ENCODE results near the gene RIPOR2. TPM values are rescaled to one million over a fixed set of nuclear protein-coding genes. Genes with fewer than 3 reads are reported as not detected.
"Not testable (repeated sequence)": the region's sequence is repeated elsewhere in the genome, so short reads cannot be mapped to it uniquely, and the experiment has no call there.

Gene RIPOR2
- total RNA-seq, 1 donor from 2014 or later, result 19.4 TPM

- H3K4me3 ChIP-seq, result no peak overlapping the region
- intact Hi-C loops (cut with DNase I), result no loop called here
- DNase-seq (ENCODE audit: extremely low spot score in 2 of 2), result no peak
- peaks cover 12% of the 10 kb centered on the region for H3K4me1 ChIP-seq
- H3K9me3 ChIP-seq, result no peaks in the 10 kb centered on the region
- H3K36me3 ChIP-seq, result no peaks in the 10 kb centered on the region
- no peaks in the 10 kb centered on the region for H3K27me3 ChIP-seq
- TF ChIP-seq POLR2AphosphoS5 (IDR thresholded peaks at IDR 0.05; ENCODE audit: insufficient read depth in 1 of 2, low read depth in 1 of 2) (no peak), POLR2A (IDR thresholded peaks at IDR 0.05) (no peak), CTCF (IDR thresholded peaks at IDR 0.05) (no peak)
- H3K27ac ChIP-seq, result no peak overlapping the region
Measured at GRCh38 chr6:24957199-24957598, 21.4 kb upstream of the RIPOR2 start.

GRCh38 chr6:24953726-24954125, 18.0 kb upstream of the RIPOR2 start:
- Histone ChIP-seq H3K27ac (no peak overlapping the region), H3K36me3 (no peaks in the 10 kb centered on the region), H3K4me3 (no peak overlapping the region), H3K9me3 (no peaks in the 10 kb centered on the region), H3K4me1 (no peaks in the 10 kb centered on the region), H3K27me3 (no peaks in the 10 kb centered on the region)
- intact Hi-C loops (cut with DNase I), result no loop called here
- no peak for DNase-seq (ENCODE audit: extremely low spot score in 2 of 2)
- TF ChIP-seq CTCF (IDR thresholded peaks at IDR 0.05), result no peak
- no peak for TF ChIP-seq POLR2A (IDR thresholded peaks at IDR 0.05)
- TF ChIP-seq POLR2AphosphoS5 (IDR thresholded peaks at IDR 0.05; ENCODE audit: insufficient read depth in 1 of 2, low read depth in 1 of 2), result no peak

- H3K4me3 ChIP-seq, result no peak overlapping the region
- H3K9me3 ChIP-seq, result no peaks in the 10 kb centered on the region
- TF ChIP-seq POLR2AphosphoS5 (IDR thresholded peaks at IDR 0.05; ENCODE audit: insufficient read depth in 1 of 2, low read depth in 1 of 2), result no peak
- no peak for TF ChIP-seq POLR2A (IDR thresholded peaks at IDR 0.05)
- TF ChIP-seq CTCF (IDR thresholded peaks at IDR 0.05), result no peak
- no peak for DNase-seq (ENCODE audit: extremely low spot score in 2 of 2)
- H3K27me3 ChIP-seq, result no peaks in the 10 kb centered on the region
- H3K4me1 ChIP-seq, result no peaks in the 10 kb centered on the region
- no peaks in the 10 kb centered on the region for H3K36me3 ChIP-seq
- H3K27ac ChIP-seq, result no peak overlapping the region
- intact Hi-C loops (cut with DNase I), result no loop called here
Measured at GRCh38 chr6:24951811-24952299, 16.1 kb upstream of the RIPOR2 start.

GRCh38 chr6:24950218-24950941, 14.6 kb upstream of the RIPOR2 start:
- Histone ChIP-seq H3K4me1 (no peaks in the 10 kb centered on the region), H3K4me3 (no peak overlapping the region), H3K36me3 (no peaks in the 10 kb centered on the region), H3K27ac (no peak overlapping the region), H3K27me3 (no peaks in the 10 kb centered on the region), H3K9me3 (no peaks in the 10 kb centered on the region)
- TF ChIP-seq POLR2A (IDR thresholded peaks at IDR 0.05) (no peak), CTCF (IDR thresholded peaks at IDR 0.05) (no peak), POLR2AphosphoS5 (IDR thresholded peaks at IDR 0.05; ENCODE audit: insufficient read depth in 1 of 2, low read depth in 1 of 2) (no peak)
- intact Hi-C loops (cut with DNase I), result no loop called here
- no peak for DNase-seq (ENCODE audit: extremely low spot score in 2 of 2)

GRCh38 chr6:24949020-24949569, 13.3 kb upstream of the RIPOR2 start:
- H3K9me3 ChIP-seq, result no peaks in the 10 kb centered on the region
- no peaks in the 10 kb centered on the region for H3K4me1 ChIP-seq
- H3K36me3 ChIP-seq, result no peaks in the 10 kb centered on the region
- no peak overlapping the region for H3K27ac ChIP-seq
- no peak overlapping the region for H3K4me3 ChIP-seq
- TF ChIP-seq POLR2AphosphoS5 (IDR thresholded peaks at IDR 0.05; ENCODE audit: insufficient read depth in 1 of 2, low read depth in 1 of 2) (no peak), POLR2A (IDR thresholded peaks at IDR 0.05) (no peak), CTCF (IDR thresholded peaks at IDR 0.05) (no peak)
- intact Hi-C loops (cut with DNase I), result no loop called here
- DNase-seq (ENCODE audit: extremely low spot score in 2 of 2), result no peak
- no peaks in the 10 kb centered on the region for H3K27me3 ChIP-seq

- H3K4me3 ChIP-seq; DNase-seq (ENCODE audit: extremely low spot score in 2 of 2); H3K4me1 ChIP-seq; H3K9me3 ChIP-seq; H3K27me3 ChIP-seq; H3K27ac ChIP-seq; intact Hi-C loops (cut with DNase I); H3K36me3 ChIP-seq: not testable (repeated sequence)
Measured at GRCh38 chr6:24948261-24948660, 12.5 kb upstream of the RIPOR2 start.
